Mesodermal cell (in vitro differentiated cells): Measurements from ENCODE around the gene REPIN1.

Experiments used
- H3K27ac ChIP-seq: 2 replicates; pipeline ENCODE4 v1.7.0; 2013; ENCODE audit warnings: mild to moderate bottlenecking, low read depth, low read length, moderate library complexity; ENCODE audit not compliant: severe bottlenecking
- H3K36me3 ChIP-seq: 2 replicates; pipeline ENCODE4 v1.7.1; 2013; ENCODE audit warnings: mild to moderate bottlenecking, low read length, moderate library complexity; ENCODE audit not compliant: control insufficient read depth, insufficient read depth
- H3K4me1 ChIP-seq: one replicate; pipeline ENCODE4 v1.7.1; 2013; ENCODE audit warnings: mild to moderate bottlenecking, low read length; ENCODE audit not compliant: insufficient read depth, control insufficient read depth, poor library complexity, severe bottlenecking
- H3K4me3 ChIP-seq: 2 replicates; pipeline ENCODE4 v1.7.0; 2013; ENCODE audit warnings: low read length, control low read depth, mild to moderate bottlenecking; ENCODE audit not compliant: insufficient read depth, poor library complexity, severe bottlenecking; ENCODE audit errors: extremely low read depth
- H3K9me3 ChIP-seq: 2 replicates; pipeline ENCODE4 v1.7.1; 2013; ENCODE audit warnings: mild to moderate bottlenecking, low read length, moderate library complexity; ENCODE audit not compliant: control insufficient read depth
- WGBS, 2 experiments: methylation state at CpG; one replicate each; pipeline ENCODE4 v1.1.5; 2013; ENCODE audit warnings: missing lambda C conversion rate in 2 of 2; ENCODE audit not compliant: insufficient coverage in 2 of 2; 5-methylcytosine and 5-hydroxymethylcytosine counted together

The REPIN1 gene

GRCh38 chr7:150337659-150338081 lies 31.0 kb upstream of the REPIN1 start:
- H3K4me1 ChIP-seq = peaks cover 17% of the 10 kb centered on the region
- 84 to 93% methylated on average over 6 of the region's 6 CpGs for WGBS, 2 experiments
- no peak overlapping the region for H3K27ac ChIP-seq
- H3K36me3 ChIP-seq = peaks cover 31% of the 10 kb centered on the region
- no peak overlapping the region for H3K4me3 ChIP-seq
- H3K9me3 ChIP-seq = no peaks in the 10 kb centered on the region

DNA sequence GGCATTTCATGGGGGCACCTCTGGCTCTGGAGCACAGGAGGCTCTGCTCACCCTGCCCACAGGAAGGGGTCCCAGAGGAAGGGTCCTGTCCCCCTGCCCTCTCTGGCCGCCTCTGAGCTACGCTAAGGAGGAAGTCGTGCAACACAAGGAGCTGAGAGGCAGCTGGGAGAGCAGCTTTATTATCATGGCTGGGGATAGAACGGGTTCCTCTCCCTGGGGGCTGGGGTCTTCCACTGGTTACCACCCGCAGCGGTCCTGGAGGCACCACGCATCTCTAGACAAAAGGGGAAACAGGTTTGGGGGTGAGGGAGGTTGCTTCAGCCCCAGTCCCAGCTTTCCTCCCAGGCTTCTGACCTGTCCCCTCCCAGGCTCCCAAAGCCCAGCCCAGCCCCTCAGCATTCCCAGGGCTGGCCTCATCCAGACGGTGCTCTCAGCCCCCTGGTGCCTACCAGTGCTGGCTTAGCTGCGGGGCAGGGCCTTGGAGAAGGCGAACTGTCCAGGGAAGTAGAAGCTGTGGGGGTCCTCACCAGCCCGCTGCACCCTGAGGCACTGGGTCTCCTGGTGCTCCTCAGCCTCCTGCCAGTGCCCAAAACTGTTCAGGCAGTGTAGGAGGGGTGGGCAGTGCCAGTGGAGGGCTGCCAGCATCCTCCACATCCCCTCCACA lies 30.3 kb upstream of the REPIN1 start:
- WGBS, 2 experiments = 75 to 82% methylated on average over 3 to 10 of the region's 11 CpGs
- no peak overlapping the region for H3K4me3 ChIP-seq
- no peak overlapping the region for H3K27ac ChIP-seq

DNA sequence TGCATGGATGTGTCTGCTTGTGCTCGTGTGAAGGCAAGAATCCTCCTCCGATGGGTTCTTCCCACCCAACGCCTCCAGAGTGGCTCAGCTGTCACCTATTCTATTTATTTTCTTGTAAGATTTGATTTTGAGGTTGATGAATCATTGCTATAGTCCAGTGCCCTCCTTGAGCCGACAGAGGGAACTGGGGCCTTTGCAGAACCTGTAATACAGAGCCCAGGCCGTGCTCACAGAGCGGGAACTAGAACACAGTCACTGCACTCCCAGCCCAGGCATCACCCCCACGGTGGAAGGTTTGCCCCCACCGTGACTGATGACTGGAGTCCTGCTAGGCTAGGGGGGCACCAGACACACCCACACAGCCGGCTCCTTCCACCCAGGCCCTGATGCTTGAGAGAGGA lies 29.2 kb upstream of the REPIN1 start:
- Histone ChIP-seq H3K36me3 (peaks cover 26% of the 10 kb centered on the region), H3K9me3 (no peaks in the 10 kb centered on the region), H3K27ac (no peak overlapping the region), H3K4me1 (peaks cover 17% of the 10 kb centered on the region), H3K4me3 (peak overlapping the region; percentile 6)
- WGBS, 2 experiments = 74 to 77% methylated on average over 3 to 6 of the region's 9 CpGs

More for the DNA sequence above, 30.3 kb upstream of the REPIN1 start:
- Histone ChIP-seq H3K9me3 (no peaks in the 10 kb centered on the region), H3K36me3 (peaks cover 29% of the 10 kb centered on the region), H3K4me1 (peaks cover 17% of the 10 kb centered on the region)

DNA sequence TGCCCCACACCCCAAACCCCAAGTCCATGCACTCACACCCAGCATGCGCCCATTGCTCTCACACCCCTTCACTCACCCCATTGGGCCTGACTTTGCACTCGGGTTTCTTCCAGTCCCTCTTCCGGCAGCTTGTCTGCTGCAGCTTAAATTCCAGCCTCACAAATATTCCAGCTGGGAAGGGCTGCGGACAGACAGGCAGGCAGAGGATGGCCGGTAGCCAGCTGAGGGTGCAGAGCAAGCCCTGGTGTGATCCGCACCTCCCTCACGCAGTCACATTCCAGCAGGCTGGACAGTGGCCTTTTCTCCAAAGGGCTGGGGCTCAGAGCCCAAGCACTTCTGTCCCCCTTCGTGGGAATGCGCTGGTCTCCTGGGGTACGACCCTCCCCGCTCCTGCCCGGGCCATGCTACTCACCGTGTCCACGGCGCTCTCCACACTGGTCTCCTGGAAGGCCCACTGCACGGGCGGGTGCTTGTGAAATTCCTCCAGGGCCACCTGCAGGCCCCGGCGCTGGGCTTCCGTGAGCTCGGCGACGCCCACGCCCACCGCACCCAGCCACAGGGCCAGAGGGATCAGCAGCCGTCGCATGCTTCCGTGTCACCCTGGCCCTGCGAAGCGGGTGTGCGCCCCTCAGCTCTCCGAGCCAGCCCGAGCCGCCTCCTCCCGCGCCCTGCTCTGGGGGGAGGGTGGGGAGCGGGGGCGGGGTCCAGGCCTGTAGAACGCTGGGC lies 28.4 kb upstream of the REPIN1 start:
- Histone ChIP-seq H3K36me3 (peaks cover 25% of the 10 kb centered on the region), H3K9me3 (no peaks in the 10 kb centered on the region), H3K4me1 (peaks cover 17% of the 10 kb centered on the region), H3K27ac (no peak overlapping the region), H3K4me3 (peak overlapping the region; percentile 45)
- 16 to 20% methylated on average over 21 to 29 of the region's 39 CpGs for WGBS, 2 experiments

DNA sequence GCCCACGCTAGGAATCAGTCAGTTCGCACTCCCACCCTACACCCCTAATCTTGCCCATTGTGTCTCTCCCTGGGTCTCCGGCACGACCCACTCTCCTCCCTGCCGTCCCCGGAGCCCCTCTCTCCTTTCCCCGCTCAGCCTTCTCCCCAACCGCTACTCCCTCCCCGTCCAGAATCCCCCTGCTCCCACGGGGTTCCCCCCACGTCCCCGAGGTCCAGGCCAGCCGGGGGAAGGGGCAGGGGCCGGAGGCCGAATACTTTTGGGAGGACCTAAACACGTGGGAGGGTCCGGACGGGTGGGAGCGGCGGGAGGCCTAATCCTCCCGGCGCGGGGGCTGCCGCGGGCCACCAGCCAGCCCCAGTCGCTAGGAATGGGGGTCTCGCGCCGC lies 27.8 kb upstream of the REPIN1 start:
- peaks cover 18% of the 10 kb centered on the region for H3K36me3 ChIP-seq
- peak overlapping the region; percentile 45 for H3K4me3 ChIP-seq
- no peaks in the 10 kb centered on the region for H3K9me3 ChIP-seq
- H3K27ac ChIP-seq = no peak overlapping the region
- peaks cover 17% of the 10 kb centered on the region for H3K4me1 ChIP-seq
- WGBS, 2 experiments = 2 to 3% methylated on average over 16 to 28 of the region's 29 CpGs

- Histone ChIP-seq H3K4me1 (peaks cover 17% of the 10 kb centered on the region), H3K36me3 (peaks cover 15% of the 10 kb centered on the region), H3K4me3 (peak within 1 kb of the TSS; percentile 45), H3K27ac (no peak within 1 kb of the TSS), H3K9me3 (no peaks in the 10 kb centered on the region)
- 2 to 3% methylated on average over 29 to 43 of the region's 49 CpGs for WGBS, 2 experiments
These were observed 27.1 kb upstream of the REPIN1 start, which contains the start of gene RARRES2 for GRCh38 chr7:150341263-150342120. Gene RARRES2, minus strand, starts transcription at chr7:150341629. Its CDS starts 1,020 bp downstream, at chr7:150340609.

DNA sequence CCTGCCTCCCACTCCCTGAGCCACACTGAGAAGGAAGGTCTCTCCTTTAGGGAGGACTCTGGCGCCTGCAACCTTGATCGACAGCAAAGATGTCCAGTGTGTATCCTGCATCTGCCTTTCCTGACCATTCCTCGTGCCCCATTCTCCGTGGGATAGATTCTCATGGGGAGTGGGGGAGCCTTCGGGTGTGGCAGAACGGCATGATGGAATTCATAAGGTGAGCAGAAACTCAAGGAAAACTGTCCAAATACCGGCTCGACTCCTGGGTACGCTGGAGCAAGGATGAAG lies 26.6 kb upstream of the REPIN1 start:
- Histone ChIP-seq H3K27ac (no peak overlapping the region), H3K4me1 (peaks cover 17% of the 10 kb centered on the region), H3K36me3 (peaks cover 12% of the 10 kb centered on the region), H3K9me3 (no peaks in the 10 kb centered on the region), H3K4me3 (peak overlapping the region; percentile 45)
- 93 to 94% methylated on average over 4 to 9 of the region's 9 CpGs for WGBS, 2 experiments

DNA sequence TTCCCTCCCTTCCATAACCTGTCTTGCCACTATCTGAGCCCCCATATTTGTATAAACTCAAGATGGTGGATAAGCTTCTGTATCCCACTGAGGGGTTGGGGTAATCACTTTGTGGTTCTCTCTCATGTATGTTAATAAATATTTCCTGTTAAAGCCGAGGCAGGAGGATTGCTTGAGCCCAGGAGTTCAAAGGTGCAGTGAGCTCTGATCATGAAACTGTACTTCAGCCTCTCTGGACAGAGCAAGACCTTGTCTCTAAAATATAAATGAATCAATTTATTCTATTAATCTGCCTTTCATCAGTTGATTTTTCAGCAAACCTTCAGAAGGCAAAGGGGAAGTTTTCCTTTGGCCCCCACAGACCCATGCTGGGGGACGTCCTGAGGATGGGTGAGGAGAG lies 25.4 kb upstream of the REPIN1 start:
- no peaks in the 10 kb centered on the region for H3K9me3 ChIP-seq
- 63 to 100% methylated on average over 1 to 2 of the region's 2 CpGs for WGBS, 2 experiments
- peaks cover 6% of the 10 kb centered on the region for H3K36me3 ChIP-seq

DNA sequence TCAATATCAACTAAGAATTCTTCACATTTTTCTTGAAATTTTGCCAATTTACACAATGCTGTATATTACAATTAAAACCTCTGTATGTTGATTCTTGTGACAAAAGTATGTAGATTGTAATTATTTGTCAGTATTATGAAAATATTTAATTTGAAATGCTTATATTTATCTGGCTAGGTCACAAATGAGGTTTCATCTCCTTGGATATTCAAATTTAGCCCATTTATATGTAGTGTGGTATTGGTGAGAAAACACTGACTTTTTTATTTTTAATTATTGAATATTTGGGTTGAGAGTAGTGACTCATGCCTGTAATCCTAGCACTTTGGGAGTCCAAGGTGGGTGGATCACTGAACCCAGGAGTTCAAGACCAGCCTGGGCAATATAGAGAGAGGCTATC lies 24.3 kb upstream of the REPIN1 start:
- peaks cover 17% of the 10 kb centered on the region for H3K4me1 ChIP-seq
- no peak overlapping the region for H3K27ac ChIP-seq
- H3K4me3 ChIP-seq = no peak overlapping the region
- no peaks in the 10 kb centered on the region for H3K9me3 ChIP-seq
- no peaks in the 10 kb centered on the region for H3K36me3 ChIP-seq

More for the DNA sequence above, 25.4 kb upstream of the REPIN1 start:
- H3K4me1 ChIP-seq = peaks cover 17% of the 10 kb centered on the region
- H3K27ac ChIP-seq = no peak overlapping the region
- no peak overlapping the region for H3K4me3 ChIP-seq

- H3K27ac ChIP-seq = no peak overlapping the region
- peaks cover 12% of the 10 kb centered on the region for H3K4me1 ChIP-seq
- no peaks in the 10 kb centered on the region for H3K9me3 ChIP-seq
- no peaks in the 10 kb centered on the region for H3K36me3 ChIP-seq
- WGBS, 2 experiments = 80% methylated on average over 1 of the region's 1 CpG; no CpG with 5 or more reads in 1 of the 2 experiments
- H3K4me3 ChIP-seq = no peak overlapping the region
These were observed 23.6 kb upstream of the REPIN1 start for GRCh38 chr7:150345012-150345411.
